Calu3 (cell line): ENCODE measurements around the gene WFDC5. TPM values are rescaled to one million over a fixed set of nuclear protein-coding genes. Genes with fewer than 3 reads are reported as not detected.
"Not testable (repeated sequence)": the region's sequence is repeated elsewhere in the genome, so short reads cannot be mapped to it uniquely, and the experiment has no call there.

ENCODE experiments used
- Bru-seq: library from RNA; stranded (reverse); fragments of 400-500 nt; gene quantifications from one replicate; lab custom pipeline; 2021; lab: Mats Ljungman, UMichigan
- BruChase-seq, 2 experiments: library from RNA; stranded (reverse); fragments of 400-500 nt; gene quantifications; one replicate each; lab custom pipeline; 2021; lab: Mats Ljungman, UMichigan
- BruUV-seq: library from RNA; stranded (reverse); fragments of 400-500 nt; replicated peaks from 2 replicates; lab custom pipeline; 2021; lab: Mats Ljungman, UMichigan
- CTCF ChIA-PET: fragments of 300-600 bp; sonication (Branson Sonifier 250); formaldehyde crosslinking; loops from one replicate; lab custom pipeline; 2022; ENCODE audit warnings: antibody characterized with exemption; lab: Charles Lee
- DNase-seq: peaks from one replicate; pipeline ENCODE4 v3.0.0; 2022
- H3K27ac Mint-ChIP-seq: one replicate; pipeline ENCODE4 v1.8.0; 2022; ENCODE audit warnings: mixed read lengths; ENCODE audit not compliant: unreplicated experiment
- H3K27me3 Mint-ChIP-seq: one replicate; pipeline ENCODE4 v1.8.0; 2022; ENCODE audit warnings: mixed read lengths; ENCODE audit not compliant: unreplicated experiment
- H3K36me3 Mint-ChIP-seq: one replicate; pipeline ENCODE4 v1.8.0; 2022; ENCODE audit warnings: mild to moderate bottlenecking, moderate library complexity, mixed read lengths; ENCODE audit not compliant: insufficient read depth, unreplicated experiment
- H3K4me1 Mint-ChIP-seq: one replicate; pipeline ENCODE4 v1.8.0; 2022; ENCODE audit warnings: mild to moderate bottlenecking, low read depth, mixed read lengths; ENCODE audit not compliant: unreplicated experiment
- H3K4me3 Mint-ChIP-seq: one replicate; pipeline ENCODE4 v1.8.0; 2022; ENCODE audit warnings: mild to moderate bottlenecking, low read depth, moderate library complexity, mixed read lengths; ENCODE audit not compliant: unreplicated experiment
- H3K9me3 Mint-ChIP-seq: one replicate; pipeline ENCODE4 v1.8.0; 2022; ENCODE audit warnings: low read depth, mixed read lengths; ENCODE audit not compliant: unreplicated experiment
- intact Hi-C: fragments of 100-400 bp; cut with micrococcal nuclease; formaldehyde crosslinking; loops from one replicate; pipeline ENCODE4 v1.10.0; 2022; ENCODE audit not compliant: unreplicated experiment
- long read RNA-seq: library from polyadenylated mRNA; stranded (forward); transcript quantifications from one replicate; pipeline ENCODE4 v2.0.0, GENCODE V29; 2022
- total RNA-seq: library from RNA; stranded (reverse); gene quantifications from 2 replicates; pipeline ENCODE4 v1.2.3, GENCODE V29; 2022
- TF ChIP-seq, protein P1 (sequence below): fragments of 200-600 bp; IDR thresholded peaks from one replicate; pipeline ENCODE4 v1.8.0; 2022; ENCODE audit warnings: antibody characterized with exemption; ENCODE audit not compliant: unreplicated experiment

The WFDC5 gene
- total RNA-seq, result not detected in 2 replicates
- Bru-seq, nascent RNA, result not detected
- not detected for BruChase-seq, experiment 1, labeled RNA remaining after a 6-hour chase
- not detected for BruChase-seq, experiment 2, labeled RNA remaining after a 2-hour chase
- long read RNA-seq, result 0 reads

DNA sequence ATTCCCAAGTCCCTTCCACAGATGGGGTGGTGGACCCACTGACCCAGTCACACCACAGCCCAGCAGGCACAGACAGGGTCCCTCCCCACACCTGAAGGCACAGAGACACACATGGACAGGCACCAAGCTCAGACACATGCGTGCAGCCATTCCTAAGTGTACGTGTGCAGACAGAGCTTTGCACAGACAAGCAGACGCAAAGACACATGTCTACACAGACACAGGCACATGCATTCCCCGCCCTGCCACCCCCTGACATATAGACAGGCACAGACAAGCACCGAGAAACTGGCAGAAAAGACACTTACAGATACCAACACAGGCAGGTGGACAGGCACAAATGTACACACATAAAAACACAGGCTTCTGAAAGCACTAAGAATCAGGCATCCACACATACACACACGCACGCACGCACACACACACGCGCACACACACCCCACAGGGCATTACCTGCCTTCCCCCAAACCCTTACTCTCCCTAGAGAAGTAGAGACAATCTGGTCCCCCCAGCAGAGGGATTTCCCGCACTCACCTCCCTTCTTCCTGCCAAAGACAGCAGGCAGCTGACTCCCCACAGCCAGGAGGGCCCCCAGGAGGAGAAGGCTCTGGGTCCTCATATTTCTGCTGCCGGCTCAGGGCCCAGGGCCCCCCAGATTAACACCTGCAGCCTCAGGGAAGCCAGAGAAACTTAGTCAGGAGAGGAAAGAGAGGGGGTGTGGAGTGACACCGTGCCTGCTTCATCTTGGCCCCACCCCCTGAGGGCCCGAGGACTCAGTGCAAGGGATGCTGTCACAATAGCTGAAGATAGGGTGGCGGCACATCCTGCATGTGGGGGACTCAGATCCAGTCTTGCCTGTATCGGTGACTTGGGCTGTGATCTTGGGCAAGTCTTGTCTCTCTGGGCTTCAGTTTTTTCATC lies at the start of gene WFDC5:
WFDC5 (minus strand) TSS at position 710 of the 921 bp plus-strand sequence; CDS start at position 619, 91 bp downstream.
- CTCF ChIA-PET, result interaction anchor here (1.1 to 3.3 kb wide), 3 partner anchors 10 to 115 kb away, joined by 3 to 16 read pairs (median 4); no protein-coding TSS in a partner anchor
- Mint-ChIP-seq H3K9me3 (no peaks in the 10 kb centered on the region), H3K36me3 (no peaks in the 10 kb centered on the region), H3K27me3 (peaks cover 39% of the 10 kb centered on the region), H3K27ac (no peak within 1 kb of the TSS), H3K4me1 (no peaks in the 10 kb centered on the region), H3K4me3 (no peak within 1 kb of the TSS)
- no TSS peak for BruUV-seq
- TF ChIP-seq, protein P1, sequence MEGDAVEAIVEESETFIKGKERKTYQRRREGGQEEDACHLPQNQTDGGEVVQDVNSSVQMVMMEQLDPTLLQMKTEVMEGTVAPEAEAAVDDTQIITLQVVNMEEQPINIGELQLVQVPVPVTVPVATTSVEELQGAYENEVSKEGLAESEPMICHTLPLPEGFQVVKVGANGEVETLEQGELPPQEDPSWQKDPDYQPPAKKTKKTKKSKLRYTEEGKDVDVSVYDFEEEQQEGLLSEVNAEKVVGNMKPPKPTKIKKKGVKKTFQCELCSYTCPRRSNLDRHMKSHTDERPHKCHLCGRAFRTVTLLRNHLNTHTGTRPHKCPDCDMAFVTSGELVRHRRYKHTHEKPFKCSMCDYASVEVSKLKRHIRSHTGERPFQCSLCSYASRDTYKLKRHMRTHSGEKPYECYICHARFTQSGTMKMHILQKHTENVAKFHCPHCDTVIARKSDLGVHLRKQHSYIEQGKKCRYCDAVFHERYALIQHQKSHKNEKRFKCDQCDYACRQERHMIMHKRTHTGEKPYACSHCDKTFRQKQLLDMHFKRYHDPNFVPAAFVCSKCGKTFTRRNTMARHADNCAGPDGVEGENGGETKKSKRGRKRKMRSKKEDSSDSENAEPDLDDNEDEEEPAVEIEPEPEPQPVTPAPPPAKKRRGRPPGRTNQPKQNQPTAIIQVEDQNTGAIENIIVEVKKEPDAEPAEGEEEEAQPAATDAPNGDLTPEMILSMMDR, result no peak
- intact Hi-C loops, result no loop called here
- DNase-seq, result no peak

- intact Hi-C loops, result no loop called here
- H3K4me3 Mint-ChIP-seq, result no peak overlapping the region
- no peaks in the 10 kb centered on the region for H3K36me3 Mint-ChIP-seq
- TF ChIP-seq, protein P1, result no peak
- peaks cover 35% of the 10 kb centered on the region for H3K27me3 Mint-ChIP-seq
- H3K27ac Mint-ChIP-seq, result no peak overlapping the region
- DNase-seq, result no peak
- BruUV-seq, result no TSS peak
- peaks cover 10% of the 10 kb centered on the region for H3K4me1 Mint-ChIP-seq
- CTCF ChIA-PET, result interaction anchor here (0.8 to 1.2 kb wide), 2 partner anchors 11 to 13 kb away, joined by 3 to 7 read pairs; partner anchors contain the start of gene PI3
- peaks cover 15% of the 10 kb centered on the region for H3K9me3 Mint-ChIP-seq
Observed at GRCh38 chr20:45163083-45163803, 48.3 kb upstream of the WFDC5 start.

DNA sequence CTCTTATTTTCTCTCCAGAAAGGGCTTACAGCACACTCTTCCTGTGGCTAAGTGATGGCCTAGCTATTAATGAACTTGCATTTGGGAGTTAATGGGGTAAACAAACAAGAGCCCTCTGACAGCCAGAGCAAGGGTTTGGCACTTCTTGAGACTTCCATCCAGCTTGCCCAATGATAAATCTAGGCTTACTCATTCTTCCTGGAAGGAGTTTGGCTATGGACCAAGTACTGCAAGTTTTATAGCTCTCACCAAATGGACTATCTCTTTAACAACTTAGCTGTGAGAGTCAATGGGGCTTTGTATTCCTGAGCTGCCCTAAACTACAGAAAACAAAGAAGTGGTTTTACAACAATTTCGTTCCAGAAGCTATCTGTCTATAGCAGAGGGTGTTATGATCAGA lies 43.0 kb upstream of the WFDC5 start:
- DNase-seq, result peak; percentile 57
- Mint-ChIP-seq H3K9me3 (peaks cover 11% of the 10 kb centered on the region), H3K27ac (peak overlapping the region; percentile 0), H3K27me3 (peaks cover 28% of the 10 kb centered on the region), H3K4me3 (peak overlapping the region; percentile 18), H3K4me1 (peaks cover 26% of the 10 kb centered on the region), H3K36me3 (no peaks in the 10 kb centered on the region)
- TF ChIP-seq, protein P1, result no peak
- CTCF ChIA-PET, result interaction anchor here (0.7 to 1.6 kb wide), 7 partner anchors 17 to 136 kb away, joined by 3 to 12 read pairs (median 4); partner anchors contain the start of gene PI3
- no TSS peak for BruUV-seq
- intact Hi-C loops, result no loop called here

DNA sequence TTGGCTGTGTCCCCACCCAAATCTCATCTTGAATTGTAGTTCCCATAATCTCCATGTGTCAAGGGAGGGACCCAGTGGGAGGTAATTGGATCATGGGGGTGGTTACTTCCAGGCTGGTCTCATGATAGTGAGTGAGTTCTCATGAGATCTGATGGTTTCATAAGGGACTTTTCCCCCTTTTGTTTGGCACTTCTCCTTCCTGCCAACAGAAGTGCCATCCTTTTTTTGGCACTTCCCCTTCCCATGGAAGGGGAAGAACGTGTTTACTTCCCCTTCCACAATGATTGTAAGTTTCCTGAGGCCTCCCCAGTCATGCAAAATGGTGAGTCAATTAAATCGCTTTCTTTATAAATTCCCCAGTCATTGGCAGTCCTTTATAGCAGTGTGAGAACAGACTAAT lies 41.7 kb upstream of the WFDC5 start:
- peaks cover 41% of the 10 kb centered on the region for H3K27me3 Mint-ChIP-seq
- H3K4me3 Mint-ChIP-seq, result no peak overlapping the region
- TF ChIP-seq, protein P1, result no peak
- H3K4me1 Mint-ChIP-seq, result peaks cover 26% of the 10 kb centered on the region
- peaks cover 9% of the 10 kb centered on the region for H3K9me3 Mint-ChIP-seq
- BruUV-seq, result no TSS peak
- intact Hi-C loops, result no loop called here
- DNase-seq, result no peak
- CTCF ChIA-PET, result interaction anchor here (1.6 kb wide), 1 partner anchor 73 kb away, joined by 10 read pairs; no protein-coding TSS in a partner anchor
- no peak overlapping the region for H3K27ac Mint-ChIP-seq
- no peaks in the 10 kb centered on the region for H3K36me3 Mint-ChIP-seq

DNA sequence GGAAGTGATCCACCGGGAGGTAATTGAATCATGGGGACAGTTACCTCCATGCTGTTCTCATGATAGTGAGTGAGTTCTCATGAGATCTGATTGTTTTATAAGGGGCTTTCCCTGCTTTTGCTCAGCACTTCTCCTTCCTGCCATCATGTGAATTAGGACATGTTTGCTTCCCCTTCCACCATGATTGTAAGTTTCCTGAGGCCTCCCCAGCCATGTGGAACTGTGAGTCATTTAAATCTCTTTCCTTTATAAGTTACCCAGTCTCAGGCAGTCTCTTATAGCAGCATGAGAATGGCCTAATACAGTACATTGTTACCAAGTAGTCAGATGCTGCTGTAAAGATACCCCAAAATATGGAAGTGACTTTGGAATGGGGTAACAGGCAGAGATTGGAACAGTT lies 39.8 kb upstream of the WFDC5 start:
- H3K4me3 Mint-ChIP-seq, BruUV-seq, H3K27ac Mint-ChIP-seq, DNase-seq, H3K9me3 Mint-ChIP-seq, intact Hi-C loops, H3K36me3 Mint-ChIP-seq: not testable (repeated sequence)
- CTCF ChIA-PET, result interaction anchor here (1.2 kb wide), 1 partner anchor 16 kb away, joined by 4 read pairs; no protein-coding TSS in a partner anchor
- Mint-ChIP-seq H3K27me3 (peaks cover 60% of the 10 kb centered on the region), H3K4me1 (peaks cover 26% of the 10 kb centered on the region)
